HFF-Myc (cell line): Measurements from ENCODE around the gene BTBD7.

Experiments used
- DNase-seq: peaks from one replicate; pipeline ENCODE4 v3.0.0-alpha.2; 2011; ENCODE audit warnings: low read depth; ENCODE audit errors: extremely low read depth
- H3K4me3 ChIP-seq: replicated peaks from 2 replicates; pipeline ENCODE4 v1.5.1; 2011; ENCODE audit warnings: low read depth, mild to moderate bottlenecking, control low read depth, low read length
- TF ChIP-seq, protein P1 (sequence below): IDR thresholded peaks from 2 replicates; pipeline ENCODE4 v1.5.1; 2012; ENCODE audit warnings: mild to moderate bottlenecking, low read depth, low read length, control low read depth; ENCODE audit errors: missing control alignments

The BTBD7 gene

DNA sequence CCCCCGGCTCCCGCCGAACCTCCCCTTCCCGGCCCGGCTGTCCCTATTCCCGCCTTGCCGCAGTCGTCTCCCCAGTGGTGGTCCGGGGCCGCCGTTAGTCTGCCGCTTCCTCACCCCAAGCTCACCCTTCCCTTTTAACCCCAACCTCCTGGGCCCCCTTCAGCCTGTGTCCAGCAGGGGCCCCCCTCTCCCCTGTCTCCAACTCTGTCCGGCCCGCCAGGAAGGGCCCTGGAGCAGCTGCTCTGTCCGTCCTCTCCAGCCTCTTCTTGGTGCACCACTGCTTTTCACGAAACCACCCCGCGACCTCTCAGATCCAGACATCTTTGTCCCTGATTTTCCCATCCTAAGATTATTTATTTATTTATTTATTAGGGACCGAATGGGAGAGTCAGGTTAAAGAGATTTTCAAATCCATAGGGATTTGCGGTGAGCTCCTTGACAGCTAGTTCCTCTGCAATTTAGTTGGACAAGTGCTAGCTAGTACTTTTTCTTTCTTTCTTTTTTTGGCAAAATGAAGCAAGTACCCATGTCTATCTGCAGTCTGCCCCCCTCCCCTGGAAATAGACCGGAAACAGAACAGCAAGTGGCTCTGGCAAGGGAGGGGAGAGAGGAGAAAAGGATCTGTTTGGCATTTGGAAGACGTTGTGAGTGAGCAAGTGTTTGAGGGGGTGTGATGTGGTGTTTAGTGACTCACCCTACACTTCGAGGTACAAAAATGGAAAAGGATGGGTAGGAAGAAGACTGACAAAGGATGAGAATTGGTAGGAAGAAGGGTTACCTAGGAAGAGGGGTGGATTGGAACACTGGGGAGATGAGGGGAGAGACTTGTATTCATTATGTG lies 125.1 kb downstream of the BTBD7 start:
- H3K4me3 ChIP-seq, result peak overlapping the region; percentile 69
- TF ChIP-seq, protein P1, sequence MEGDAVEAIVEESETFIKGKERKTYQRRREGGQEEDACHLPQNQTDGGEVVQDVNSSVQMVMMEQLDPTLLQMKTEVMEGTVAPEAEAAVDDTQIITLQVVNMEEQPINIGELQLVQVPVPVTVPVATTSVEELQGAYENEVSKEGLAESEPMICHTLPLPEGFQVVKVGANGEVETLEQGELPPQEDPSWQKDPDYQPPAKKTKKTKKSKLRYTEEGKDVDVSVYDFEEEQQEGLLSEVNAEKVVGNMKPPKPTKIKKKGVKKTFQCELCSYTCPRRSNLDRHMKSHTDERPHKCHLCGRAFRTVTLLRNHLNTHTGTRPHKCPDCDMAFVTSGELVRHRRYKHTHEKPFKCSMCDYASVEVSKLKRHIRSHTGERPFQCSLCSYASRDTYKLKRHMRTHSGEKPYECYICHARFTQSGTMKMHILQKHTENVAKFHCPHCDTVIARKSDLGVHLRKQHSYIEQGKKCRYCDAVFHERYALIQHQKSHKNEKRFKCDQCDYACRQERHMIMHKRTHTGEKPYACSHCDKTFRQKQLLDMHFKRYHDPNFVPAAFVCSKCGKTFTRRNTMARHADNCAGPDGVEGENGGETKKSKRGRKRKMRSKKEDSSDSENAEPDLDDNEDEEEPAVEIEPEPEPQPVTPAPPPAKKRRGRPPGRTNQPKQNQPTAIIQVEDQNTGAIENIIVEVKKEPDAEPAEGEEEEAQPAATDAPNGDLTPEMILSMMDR, result peak; percentile 35
- no peak for DNase-seq

DNA sequence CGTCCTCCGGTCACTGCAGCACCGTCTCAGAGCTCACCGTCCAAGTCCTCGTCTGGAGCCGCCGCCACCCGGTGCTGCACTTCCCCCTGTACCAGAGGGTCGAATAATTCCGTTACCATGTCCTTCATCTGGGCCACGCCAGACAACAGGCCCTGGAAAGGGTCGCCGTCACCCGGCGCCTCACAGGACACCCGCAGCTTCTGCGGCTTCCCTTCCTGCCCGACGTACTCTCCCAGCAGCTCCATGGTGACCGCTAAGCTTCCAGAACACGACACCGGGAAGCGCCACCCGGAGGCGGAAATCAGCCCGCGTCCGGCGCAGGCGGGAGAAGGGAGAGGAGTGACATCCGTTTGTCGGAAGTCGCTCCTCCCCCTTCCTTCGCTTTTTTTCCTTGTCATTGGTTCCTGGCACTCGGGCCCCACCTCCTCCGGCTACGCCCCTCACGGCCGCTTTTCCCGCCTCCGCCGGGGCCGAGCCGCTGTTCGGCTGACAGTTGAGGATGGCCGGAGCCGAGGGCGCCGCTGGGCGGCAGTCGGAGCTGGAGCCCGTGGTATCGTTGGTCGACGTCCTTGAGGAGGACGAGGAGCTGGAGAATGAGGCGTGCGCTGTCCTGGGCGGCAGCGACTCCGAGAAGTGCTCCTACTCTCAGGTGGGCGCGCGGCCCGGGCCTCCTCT lies 125.9 kb downstream of the BTBD7 start, which contains the start of the genes GON7 and UBR7:
Gene GON7, minus strand, starts transcription at position 273 of the 675 bp plus-strand sequence. Its CDS starts 28 bp downstream, at position 245.
Gene UBR7, plus strand, starts transcription at position 464 of the 675 bp plus-strand sequence. Its CDS starts 36 bp downstream, at position 500.
- peak within 1 kb of the TSS; percentile 69 for H3K4me3 ChIP-seq
- TF ChIP-seq, protein P1, result no peak
- DNase-seq, result peak; percentile 93

DNA sequence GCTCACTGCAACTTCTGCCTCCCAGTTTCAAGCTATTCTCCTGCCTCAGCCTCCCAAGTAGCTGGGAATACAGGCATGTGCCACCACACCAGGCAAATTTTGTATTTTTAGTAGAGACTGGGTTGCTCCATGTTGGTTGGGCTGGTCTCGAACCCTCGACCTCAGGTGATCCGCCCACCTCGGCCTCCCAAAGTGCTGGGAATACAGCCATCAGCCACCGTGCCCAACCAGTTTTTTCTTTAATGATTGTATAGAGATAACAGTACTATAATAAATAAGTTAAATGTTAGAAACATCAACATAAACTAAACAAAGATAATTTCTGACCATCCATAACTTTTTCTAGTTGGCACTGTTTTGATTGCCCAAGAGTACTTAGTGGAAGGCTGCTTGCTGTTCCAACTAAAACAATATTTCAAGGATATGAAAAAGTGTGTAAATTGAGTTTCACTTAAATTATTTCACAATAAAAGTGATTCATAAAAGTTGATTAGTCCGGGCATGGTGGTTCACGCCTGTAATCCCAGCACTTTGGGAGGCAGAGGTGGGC lies 131.6 kb downstream of the BTBD7 start:
- TF ChIP-seq, protein P1, result no peak
- no peak overlapping the region for H3K4me3 ChIP-seq
- no peak for DNase-seq

DNA sequence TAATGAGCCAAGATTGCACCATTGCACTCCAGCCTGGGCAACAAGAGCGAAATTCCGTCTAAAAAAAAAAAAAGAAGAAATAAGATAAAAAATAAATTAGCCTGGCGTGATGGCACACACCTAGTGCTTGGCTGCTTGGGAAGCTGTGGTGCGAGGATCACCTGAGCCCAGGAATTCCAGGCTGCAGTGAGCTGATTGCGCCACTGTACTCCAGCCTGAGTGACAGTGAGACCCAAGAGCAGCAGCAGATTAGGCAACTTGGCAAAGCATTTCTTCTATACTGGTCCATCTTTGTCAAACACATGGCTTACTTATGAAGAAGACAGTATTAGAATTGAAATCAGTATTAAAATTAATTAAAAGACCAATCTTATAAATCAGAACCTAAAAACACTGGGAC lies 132.3 kb downstream of the BTBD7 start:
- TF ChIP-seq, protein P1, result no peak
- no peak overlapping the region for H3K4me3 ChIP-seq
- DNase-seq, result no peak

DNA sequence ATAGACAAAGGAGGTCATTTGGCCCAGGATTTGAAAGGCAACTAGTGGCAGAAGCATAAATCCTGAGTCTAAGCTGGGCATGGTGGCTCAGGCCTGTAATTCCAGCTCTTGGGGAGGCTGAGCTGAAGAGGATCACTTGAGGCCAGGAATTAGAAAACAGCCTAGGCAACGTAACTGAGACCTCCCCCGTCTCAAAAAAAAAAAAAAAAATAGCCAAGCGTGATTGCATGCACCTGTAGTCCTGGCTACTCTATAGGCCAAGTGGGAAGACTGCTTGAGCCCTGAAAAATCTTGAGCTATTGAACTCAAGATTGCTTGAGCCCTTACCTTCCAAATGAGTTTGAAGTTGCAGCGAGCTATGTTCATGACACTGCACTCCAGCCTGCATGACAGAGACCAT lies 133.8 kb downstream of the BTBD7 start:
- no peak for DNase-seq
- H3K4me3 ChIP-seq, result no peak overlapping the region
- TF ChIP-seq, protein P1, result no peak

DNA sequence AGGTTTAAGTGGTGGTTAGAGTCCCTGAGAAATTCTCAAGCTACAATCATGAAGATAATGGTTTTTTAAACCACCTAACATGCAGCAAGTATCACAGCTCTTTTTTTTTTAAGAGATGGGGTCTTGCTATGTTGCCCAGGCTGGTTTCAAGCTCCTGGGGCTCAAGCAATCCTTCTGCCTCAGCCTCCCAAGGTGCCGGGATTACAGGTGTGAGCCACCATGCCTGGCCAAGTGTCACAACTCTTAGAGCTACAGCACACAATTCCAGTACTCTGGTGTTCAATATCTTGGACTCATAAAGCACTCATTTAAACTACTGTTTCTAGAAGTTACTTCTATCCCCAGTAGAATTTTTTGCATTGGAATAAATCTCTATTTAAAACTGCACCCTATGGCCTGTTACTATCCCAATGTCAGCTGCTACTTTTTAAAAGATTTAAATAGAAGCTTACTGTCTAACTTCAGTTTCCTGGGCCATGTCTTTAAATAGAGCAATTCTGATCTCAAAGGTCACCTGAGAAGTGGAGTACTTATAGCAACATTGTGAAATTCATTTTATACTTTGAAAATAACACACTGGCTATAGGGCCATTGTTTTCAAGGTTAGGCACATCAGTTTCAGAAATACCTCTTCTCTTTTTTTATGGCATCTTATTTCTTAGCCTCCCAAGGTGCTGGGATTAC lies 137.4 kb downstream of the BTBD7 start:
- TF ChIP-seq, protein P1, result no peak
- DNase-seq, result no peak
- H3K4me3 ChIP-seq, result no peak overlapping the region
